ENCODE data around the gene RBM26. TPM values are rescaled to one million over a fixed set of nuclear protein-coding genes. Genes with fewer than 3 reads are reported as not detected.

The RBM26 gene
- total and polyA plus RNA-seq, 4 donors, result 6.4 to 18.4 (median 12.3) TPM

DNA sequence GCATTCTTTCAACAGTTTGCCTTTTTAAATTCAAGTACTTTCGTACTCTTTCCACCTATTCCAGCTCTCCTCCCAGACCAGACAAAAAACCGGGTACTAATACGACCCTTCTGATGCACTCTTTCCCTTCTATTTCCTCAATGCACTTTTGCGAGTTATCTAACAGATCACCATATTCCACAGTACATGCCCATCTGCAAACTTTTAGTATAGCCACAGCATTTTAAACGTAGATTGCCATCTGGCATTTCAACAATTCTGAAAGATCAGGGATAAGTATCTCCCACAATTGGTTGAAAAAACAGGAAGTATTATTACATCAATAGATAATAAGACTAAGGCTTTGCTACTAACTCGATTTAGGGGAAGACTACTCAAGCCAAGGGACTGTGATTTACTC lies 31.5 kb downstream of the RBM26 start:
- no peaks in the 10 kb centered on the region for H3K27me3 ChIP-seq (ENCODE audit: control insufficient read depth in 4 of 4, insufficient read depth in 4 of 4, low read length in 3 of 4)
- H3K9me3 ChIP-seq (ENCODE audit: control insufficient read depth in 4 of 4, low read length in 3 of 4), result no peaks in the 10 kb centered on the region
- H3K27ac ChIP-seq (ENCODE audit: low read depth in 1 of 2, low read length in 2 of 2), result no peak overlapping the region
- no peak for TF ChIP-seq RAD21 (IDR thresholded peaks at IDR 0.05)
- TF ChIP-seq HNF4A (conservative IDR thresholded peaks at IDR 0.05), result no peak
- TF ChIP-seq, protein P1, sequence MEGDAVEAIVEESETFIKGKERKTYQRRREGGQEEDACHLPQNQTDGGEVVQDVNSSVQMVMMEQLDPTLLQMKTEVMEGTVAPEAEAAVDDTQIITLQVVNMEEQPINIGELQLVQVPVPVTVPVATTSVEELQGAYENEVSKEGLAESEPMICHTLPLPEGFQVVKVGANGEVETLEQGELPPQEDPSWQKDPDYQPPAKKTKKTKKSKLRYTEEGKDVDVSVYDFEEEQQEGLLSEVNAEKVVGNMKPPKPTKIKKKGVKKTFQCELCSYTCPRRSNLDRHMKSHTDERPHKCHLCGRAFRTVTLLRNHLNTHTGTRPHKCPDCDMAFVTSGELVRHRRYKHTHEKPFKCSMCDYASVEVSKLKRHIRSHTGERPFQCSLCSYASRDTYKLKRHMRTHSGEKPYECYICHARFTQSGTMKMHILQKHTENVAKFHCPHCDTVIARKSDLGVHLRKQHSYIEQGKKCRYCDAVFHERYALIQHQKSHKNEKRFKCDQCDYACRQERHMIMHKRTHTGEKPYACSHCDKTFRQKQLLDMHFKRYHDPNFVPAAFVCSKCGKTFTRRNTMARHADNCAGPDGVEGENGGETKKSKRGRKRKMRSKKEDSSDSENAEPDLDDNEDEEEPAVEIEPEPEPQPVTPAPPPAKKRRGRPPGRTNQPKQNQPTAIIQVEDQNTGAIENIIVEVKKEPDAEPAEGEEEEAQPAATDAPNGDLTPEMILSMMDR (IDR thresholded peaks at IDR 0.05; ENCODE audit: low read depth, low read length, missing input control), result no peak
- TF ChIP-seq, protein P2, sequence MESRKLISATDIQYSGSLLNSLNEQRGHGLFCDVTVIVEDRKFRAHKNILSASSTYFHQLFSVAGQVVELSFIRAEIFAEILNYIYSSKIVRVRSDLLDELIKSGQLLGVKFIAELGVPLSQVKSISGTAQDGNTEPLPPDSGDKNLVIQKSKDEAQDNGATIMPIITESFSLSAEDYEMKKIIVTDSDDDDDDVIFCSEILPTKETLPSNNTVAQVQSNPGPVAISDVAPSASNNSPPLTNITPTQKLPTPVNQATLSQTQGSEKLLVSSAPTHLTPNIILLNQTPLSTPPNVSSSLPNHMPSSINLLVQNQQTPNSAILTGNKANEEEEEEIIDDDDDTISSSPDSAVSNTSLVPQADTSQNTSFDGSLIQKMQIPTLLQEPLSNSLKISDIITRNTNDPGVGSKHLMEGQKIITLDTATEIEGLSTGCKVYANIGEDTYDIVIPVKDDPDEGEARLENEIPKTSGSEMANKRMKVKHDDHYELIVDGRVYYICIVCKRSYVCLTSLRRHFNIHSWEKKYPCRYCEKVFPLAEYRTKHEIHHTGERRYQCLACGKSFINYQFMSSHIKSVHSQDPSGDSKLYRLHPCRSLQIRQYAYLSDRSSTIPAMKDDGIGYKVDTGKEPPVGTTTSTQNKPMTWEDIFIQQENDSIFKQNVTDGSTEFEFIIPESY (IDR thresholded peaks at IDR 0.05), result no peak
- TF ChIP-seq NR2F2 (IDR thresholded peaks at IDR 0.05), result no peak
- no peak for TF ChIP-seq SP1 (IDR thresholded peaks at IDR 0.05)
- TF ChIP-seq HNF4G (IDR thresholded peaks at IDR 0.05), result no peak
- TF ChIP-seq FOXA1 (IDR thresholded peaks at IDR 0.05), result no peak
- no peak for TF ChIP-seq FOXA2 (IDR thresholded peaks at IDR 0.05)
- TF ChIP-seq GABPA (IDR thresholded peaks at IDR 0.05 in 1 of 2, conservative IDR thresholded peaks at IDR 0.05 in 1 of 2), result no peak
- TF ChIP-seq, protein P3, sequence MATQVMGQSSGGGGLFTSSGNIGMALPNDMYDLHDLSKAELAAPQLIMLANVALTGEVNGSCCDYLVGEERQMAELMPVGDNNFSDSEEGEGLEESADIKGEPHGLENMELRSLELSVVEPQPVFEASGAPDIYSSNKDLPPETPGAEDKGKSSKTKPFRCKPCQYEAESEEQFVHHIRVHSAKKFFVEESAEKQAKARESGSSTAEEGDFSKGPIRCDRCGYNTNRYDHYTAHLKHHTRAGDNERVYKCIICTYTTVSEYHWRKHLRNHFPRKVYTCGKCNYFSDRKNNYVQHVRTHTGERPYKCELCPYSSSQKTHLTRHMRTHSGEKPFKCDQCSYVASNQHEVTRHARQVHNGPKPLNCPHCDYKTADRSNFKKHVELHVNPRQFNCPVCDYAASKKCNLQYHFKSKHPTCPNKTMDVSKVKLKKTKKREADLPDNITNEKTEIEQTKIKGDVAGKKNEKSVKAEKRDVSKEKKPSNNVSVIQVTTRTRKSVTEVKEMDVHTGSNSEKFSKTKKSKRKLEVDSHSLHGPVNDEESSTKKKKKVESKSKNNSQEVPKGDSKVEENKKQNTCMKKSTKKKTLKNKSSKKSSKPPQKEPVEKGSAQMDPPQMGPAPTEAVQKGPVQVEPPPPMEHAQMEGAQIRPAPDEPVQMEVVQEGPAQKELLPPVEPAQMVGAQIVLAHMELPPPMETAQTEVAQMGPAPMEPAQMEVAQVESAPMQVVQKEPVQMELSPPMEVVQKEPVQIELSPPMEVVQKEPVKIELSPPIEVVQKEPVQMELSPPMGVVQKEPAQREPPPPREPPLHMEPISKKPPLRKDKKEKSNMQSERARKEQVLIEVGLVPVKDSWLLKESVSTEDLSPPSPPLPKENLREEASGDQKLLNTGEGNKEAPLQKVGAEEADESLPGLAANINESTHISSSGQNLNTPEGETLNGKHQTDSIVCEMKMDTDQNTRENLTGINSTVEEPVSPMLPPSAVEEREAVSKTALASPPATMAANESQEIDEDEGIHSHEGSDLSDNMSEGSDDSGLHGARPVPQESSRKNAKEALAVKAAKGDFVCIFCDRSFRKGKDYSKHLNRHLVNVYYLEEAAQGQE (IDR thresholded peaks at IDR 0.05), result no peak
- TF ChIP-seq EGR1 (IDR thresholded peaks at IDR 0.05; ENCODE audit: low read depth in 2 of 2), result no peak
- TF ChIP-seq JUND (IDR thresholded peaks at IDR 0.05), result no peak
- TF ChIP-seq, protein P4, sequence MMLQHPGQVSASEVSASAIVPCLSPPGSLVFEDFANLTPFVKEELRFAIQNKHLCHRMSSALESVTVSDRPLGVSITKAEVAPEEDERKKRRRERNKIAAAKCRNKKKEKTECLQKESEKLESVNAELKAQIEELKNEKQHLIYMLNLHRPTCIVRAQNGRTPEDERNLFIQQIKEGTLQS (IDR thresholded peaks at IDR 0.05), result no peak
- DNase-seq (ENCODE audit: low spot score), result no peak
- no peak overlapping the region for H3K4me3 ChIP-seq (ENCODE audit: low read depth in 1 of 3, low read length in 3 of 3)
- peaks cover 7 to 43% (median 39%) of the 10 kb centered on the region in 4 donors for H3K36me3 ChIP-seq (ENCODE audit: control insufficient read depth in 4 of 4, insufficient read depth in 3 of 4, low read depth in 1 of 4, low read length in 3 of 4)
- no peak overlapping the region for H3K9ac ChIP-seq (ENCODE audit: low read depth in 1 of 2, low read length in 2 of 2)
- no peaks in the 10 kb centered on the region for H3K4me1 ChIP-seq (ENCODE audit: control insufficient read depth in 4 of 4, insufficient read depth in 4 of 4, low read length in 3 of 4)
- 90% methylated on average over 6 of the region's 6 CpGs for WGBS

DNA sequence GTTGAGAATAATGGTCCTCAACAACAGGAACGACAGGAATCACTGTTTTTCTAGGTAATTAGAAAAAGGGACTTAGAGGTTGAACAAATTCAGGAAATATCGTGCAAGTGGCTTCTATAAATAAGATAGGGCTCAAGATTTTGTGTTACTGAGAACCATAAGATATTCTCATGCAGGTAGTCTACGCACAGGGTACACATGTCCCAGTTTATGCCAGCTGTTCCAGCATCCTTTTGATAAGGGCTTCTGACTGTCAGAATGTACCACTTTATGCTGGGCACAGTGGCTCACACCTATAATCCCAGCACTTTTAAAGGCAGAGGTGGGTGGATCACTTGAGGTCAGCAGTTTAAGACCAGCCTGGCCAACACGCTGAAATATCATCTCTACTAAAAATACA lies 32.1 kb downstream of the RBM26 start:
- TF ChIP-seq FOXA1 (IDR thresholded peaks at IDR 0.05) (no peak), YY1 (IDR thresholded peaks at IDR 0.05) (no peak), NR2F2 (IDR thresholded peaks at IDR 0.05) (no peak), HNF4A (conservative IDR thresholded peaks at IDR 0.05) (no peak), SP1 (IDR thresholded peaks at IDR 0.05) (no peak), JUND (IDR thresholded peaks at IDR 0.05) (no peak), TAF1 (conservative IDR thresholded peaks at IDR 0.05) (no peak), GABPA (IDR thresholded peaks at IDR 0.05 in 1 of 2, conservative IDR thresholded peaks at IDR 0.05 in 1 of 2) (no peak), RAD21 (IDR thresholded peaks at IDR 0.05) (no peak), EGR1 (IDR thresholded peaks at IDR 0.05; ENCODE audit: low read depth in 2 of 2) (no peak), HNF4G (IDR thresholded peaks at IDR 0.05) (no peak), RXRA (IDR thresholded peaks at IDR 0.05) (no peak)
- TF ChIP-seq, protein P4 (IDR thresholded peaks at IDR 0.05), result no peak
- TF ChIP-seq, protein P2 (IDR thresholded peaks at IDR 0.05), result no peak
- TF ChIP-seq, protein P5, sequence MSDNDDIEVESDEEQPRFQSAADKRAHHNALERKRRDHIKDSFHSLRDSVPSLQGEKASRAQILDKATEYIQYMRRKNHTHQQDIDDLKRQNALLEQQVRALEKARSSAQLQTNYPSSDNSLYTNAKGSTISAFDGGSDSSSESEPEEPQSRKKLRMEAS (IDR thresholded peaks at IDR 0.05), result no peak
- TF ChIP-seq, protein P1 (IDR thresholded peaks at IDR 0.05; ENCODE audit: low read depth, low read length, missing input control), result no peak
- Histone ChIP-seq H3K27me3 (ENCODE audit: control insufficient read depth in 4 of 4, insufficient read depth in 4 of 4, low read length in 3 of 4) (no peaks in the 10 kb centered on the region), H3K4me1 (ENCODE audit: control insufficient read depth in 4 of 4, insufficient read depth in 4 of 4, low read length in 3 of 4) (no peaks in the 10 kb centered on the region), H3K9ac (ENCODE audit: low read depth in 1 of 2, low read length in 2 of 2) (no peak overlapping the region), H3K27ac (ENCODE audit: low read depth in 1 of 2, low read length in 2 of 2) (no peak overlapping the region), H3K4me3 (ENCODE audit: low read depth in 1 of 3, low read length in 3 of 3) (no peak overlapping the region), H3K9me3 (ENCODE audit: control insufficient read depth in 4 of 4, low read length in 3 of 4) (no peaks in the 10 kb centered on the region), H3K36me3 (ENCODE audit: control insufficient read depth in 4 of 4, insufficient read depth in 3 of 4, low read depth in 1 of 4, low read length in 3 of 4) (peaks cover 7 to 47% (median 43%) of the 10 kb centered on the region in 4 donors)
- WGBS, result 96% methylated on average over 4 of the region's 4 CpGs
- DNase-seq (ENCODE audit: low spot score), result no peak
